ENCODE measurements around the gene PTX4. TPM values are rescaled to one million over a fixed set of nuclear protein-coding genes. Genes with fewer than 3 reads are reported as not detected.
A peak's percentile ranks its signal among the peaks of the same experiment; 100 is the strongest.

Gene PTX4
- total RNA-seq, 1 donor from 2014 or later: 2.2 TPM

- Mint-ChIP-seq H3K4me3 (ENCODE audit: unreplicated experiment) (peak overlapping the region; percentile 38), H3K27ac (ENCODE audit: unreplicated experiment) (no peak overlapping the region), H3K4me1 (ENCODE audit: low read depth, unreplicated experiment) (peaks cover 11% of the 10 kb centered on the region), H3K9me3 (ENCODE audit: unreplicated experiment) (peaks cover 9% of the 10 kb centered on the region), H3K27me3 (ENCODE audit: unreplicated experiment) (peaks cover 2% of the 10 kb centered on the region), H3K36me3 (ENCODE audit: unreplicated experiment) (no peaks in the 10 kb centered on the region)
- DNase-seq: no peak
- no peak for TF ChIP-seq CTCF (IDR thresholded peaks at IDR 0.05; ENCODE audit: partially characterized antibody, unreplicated experiment)
These were observed 40.3 kb upstream of the PTX4 start for GRCh38 chr16:1528921-1529537.

DNA sequence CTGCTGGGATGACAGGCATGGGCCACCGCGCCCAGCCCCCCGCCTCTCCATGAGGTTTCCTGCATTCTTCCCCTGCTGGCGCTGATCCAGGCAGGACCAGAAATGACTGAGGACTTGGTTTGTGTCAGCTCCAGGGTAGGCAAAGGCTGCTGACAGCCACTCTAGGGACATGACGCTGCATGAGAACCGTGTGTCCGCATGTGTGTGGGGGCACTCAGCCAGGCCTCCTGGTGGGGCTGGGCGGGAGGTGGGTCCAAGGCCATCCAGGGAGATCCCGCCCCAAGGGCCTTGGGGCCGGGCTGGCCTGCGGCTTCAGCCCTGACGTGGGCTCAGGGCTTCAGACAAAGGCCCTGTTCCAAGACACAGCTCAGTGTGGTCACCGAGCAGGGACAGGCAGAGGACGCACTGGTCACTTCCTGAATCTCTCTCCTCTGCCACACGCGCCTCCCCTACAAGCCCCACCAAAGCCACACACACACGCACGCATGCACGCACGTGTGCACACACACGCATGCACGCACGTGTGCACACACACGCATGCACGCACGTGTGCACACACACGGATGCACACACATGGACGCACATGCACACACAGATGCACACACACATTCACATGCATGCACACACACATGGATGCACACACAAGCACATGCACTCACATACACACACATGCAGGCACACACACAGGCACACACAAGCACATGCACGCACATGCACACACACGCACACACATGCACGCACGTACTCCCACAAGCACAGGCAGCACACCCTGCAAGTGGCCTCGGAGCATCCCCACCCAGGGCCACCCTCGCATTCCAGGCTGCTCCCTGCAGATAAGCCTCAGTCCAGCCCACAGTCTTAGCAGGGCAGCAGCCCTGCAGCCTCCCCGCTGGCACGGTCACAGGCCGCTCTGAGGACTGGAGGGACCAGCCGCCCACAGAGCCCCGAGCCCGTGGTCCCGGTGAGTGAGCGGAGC is 39.4 kb upstream of the PTX4 start:
- Mint-ChIP-seq H3K36me3 (ENCODE audit: unreplicated experiment) (no peaks in the 10 kb centered on the region), H3K4me1 (ENCODE audit: low read depth, unreplicated experiment) (peaks cover 11% of the 10 kb centered on the region), H3K9me3 (ENCODE audit: unreplicated experiment) (peaks cover 9% of the 10 kb centered on the region), H3K4me3 (ENCODE audit: unreplicated experiment) (no peak overlapping the region), H3K27me3 (ENCODE audit: unreplicated experiment) (peaks cover 2% of the 10 kb centered on the region), H3K27ac (ENCODE audit: unreplicated experiment) (peak overlapping the region; percentile 39)
- no peak for TF ChIP-seq CTCF (IDR thresholded peaks at IDR 0.05; ENCODE audit: partially characterized antibody, unreplicated experiment)
- DNase-seq: no peak

- Mint-ChIP-seq H3K36me3 (ENCODE audit: unreplicated experiment) (no peaks in the 10 kb centered on the region), H3K9me3 (ENCODE audit: unreplicated experiment) (peaks cover 9% of the 10 kb centered on the region), H3K27ac (ENCODE audit: unreplicated experiment) (no peak overlapping the region), H3K27me3 (ENCODE audit: unreplicated experiment) (peaks cover 2% of the 10 kb centered on the region), H3K4me3 (ENCODE audit: unreplicated experiment) (no peak overlapping the region), H3K4me1 (ENCODE audit: low read depth, unreplicated experiment) (peaks cover 11% of the 10 kb centered on the region)
- TF ChIP-seq CTCF (IDR thresholded peaks at IDR 0.05; ENCODE audit: partially characterized antibody, unreplicated experiment): no peak
- DNase-seq: no peak
These were observed 38.1 kb upstream of the PTX4 start for GRCh38 chr16:1526608-1527555.

DNA sequence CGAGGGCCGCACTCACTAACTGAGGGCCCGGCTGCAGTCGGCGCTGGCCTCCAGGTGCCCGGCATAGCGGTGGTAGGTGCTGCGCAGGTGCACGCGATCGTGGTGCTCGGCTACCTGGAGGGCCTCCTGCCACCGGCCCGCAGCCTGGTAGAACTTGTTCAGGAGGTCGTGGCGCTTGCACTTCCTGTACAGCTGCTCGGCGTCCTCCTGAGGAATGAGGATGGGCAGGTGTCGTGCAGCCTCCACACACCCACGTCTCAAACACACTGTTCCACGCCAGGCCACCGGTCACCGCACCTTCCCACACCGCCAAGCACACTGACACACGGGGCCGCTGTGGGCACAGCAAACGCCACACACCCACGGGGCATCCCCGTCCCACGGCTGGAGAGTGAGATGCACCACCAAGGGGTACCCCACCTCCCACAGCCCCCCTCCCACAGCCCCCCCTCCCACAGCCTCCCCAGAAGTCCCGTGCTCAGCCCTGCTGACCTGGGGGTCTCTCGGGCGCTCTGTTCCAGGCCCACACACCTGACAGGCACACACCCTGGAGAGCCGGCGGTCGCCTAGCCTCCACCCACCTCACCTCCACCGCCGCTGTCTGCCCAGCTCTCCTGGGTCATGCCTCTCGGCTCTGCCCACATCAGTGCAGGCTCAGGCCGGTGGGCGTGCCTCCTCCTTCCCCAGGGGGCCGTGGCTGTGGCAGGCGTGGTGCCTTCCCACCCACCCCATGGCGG is 37.3 kb upstream of the PTX4 start:
- Mint-ChIP-seq H3K4me3 (ENCODE audit: unreplicated experiment) (no peak overlapping the region), H3K9me3 (ENCODE audit: unreplicated experiment) (peaks cover 9% of the 10 kb centered on the region), H3K4me1 (ENCODE audit: low read depth, unreplicated experiment) (peaks cover 8% of the 10 kb centered on the region), H3K36me3 (ENCODE audit: unreplicated experiment) (no peaks in the 10 kb centered on the region), H3K27me3 (ENCODE audit: unreplicated experiment) (no peaks in the 10 kb centered on the region), H3K27ac (ENCODE audit: unreplicated experiment) (no peak overlapping the region)
- DNase-seq: no peak
- no peak for TF ChIP-seq CTCF (IDR thresholded peaks at IDR 0.05; ENCODE audit: partially characterized antibody, unreplicated experiment)
